ENCODE results near the gene SLC25A46. TPM values are rescaled to one million over a fixed set of nuclear protein-coding genes. Genes with fewer than 3 reads are reported as not detected.

The SLC25A46 gene
- total and polyA plus RNA-seq, 2 donors (not counting 1 experiment from before 2014, with no cell fraction given) = 17.6 to 36.9 TPM

- WGBS (ENCODE audit: insufficient coverage) = no CpG with 5 or more reads among the region's 2 CpGs
- H3K4me1 ChIP-seq (ENCODE audit: control insufficient read depth in 2 of 2, insufficient read depth in 2 of 2, low read length in 2 of 2) = no peaks in the 10 kb centered on the region
- no peaks in the 10 kb centered on the region for H3K27me3 Mint-ChIP-seq
- TF ChIP-seq EZH2 (IDR thresholded peaks at IDR 0.05; ENCODE audit: borderline replicate concordance, insufficient read depth, low read depth, low read length, poor library complexity, severe bottlenecking) (no peak), CTCF (IDR thresholded peaks at IDR 0.05) (no peak)
- ChIA-PET CTCF (no interaction called here), POLR2A (no interaction called here)
- no peaks in the 10 kb centered on the region for H4K20me1 ChIP-seq (ENCODE audit: control insufficient read depth, insufficient read depth, low read length, poor library complexity, severe bottlenecking)
- no peak overlapping the region for H3K9ac ChIP-seq (ENCODE audit: low read length)
- H3K9me3 Mint-ChIP-seq (ENCODE audit: insufficient read depth) = no peaks in the 10 kb centered on the region
- H3K27me3 ChIP-seq (replicated peaks in 1 of 4; ENCODE audit: control extremely low read depth in 1 of 4, control insufficient read depth in 3 of 4, insufficient read depth in 4 of 4, low read length in 3 of 4) = no peaks in the 10 kb centered on the region
- ATAC-seq (ENCODE audit: low read depth) (no peak), DNase-seq (no peak)
- H3K36me3 ChIP-seq (replicated peaks in 1 of 2; ENCODE audit: control extremely low read depth in 1 of 2, control insufficient read depth in 1 of 2, extremely low read depth in 1 of 2, insufficient read depth in 2 of 2, low read length in 1 of 2) = no peaks in the 10 kb centered on the region
- H3K9me3 ChIP-seq (ENCODE audit: control extremely low read depth in 1 of 3, control insufficient read depth in 2 of 3, insufficient read depth in 1 of 3, low read length in 2 of 3) = no peaks in the 10 kb centered on the region
- no peak overlapping the region for H2AFZ ChIP-seq (ENCODE audit: insufficient read depth, low read depth, low read length, poor library complexity, severe bottlenecking)
- H3K27ac Mint-ChIP-seq = no peak overlapping the region
- no peaks in the 10 kb centered on the region for H3K4me1 Mint-ChIP-seq
- intact Hi-C loops (cut with micrococcal nuclease) = no loop called here
- H3K27ac ChIP-seq (ENCODE audit: low read length in 2 of 2) = no peak overlapping the region
- H3K4me2 ChIP-seq (replicated peaks; ENCODE audit: low read depth, low read length, poor library complexity, severe bottlenecking) = no peak overlapping the region
- H3K4me3 ChIP-seq (ENCODE audit: control extremely low read depth in 1 of 5, extremely low read depth in 1 of 5, insufficient read depth in 1 of 5, low read depth in 2 of 5, low read length in 4 of 5) = no peak overlapping the region
- H3K79me2 ChIP-seq (ENCODE audit: control insufficient read depth, insufficient read depth, low read length) = no peaks in the 10 kb centered on the region
- H3K4me3 Mint-ChIP-seq = no peak overlapping the region
Observed at GRCh38 chr5:110703481-110703880, 35.3 kb upstream of the SLC25A46 start.

- peaks cover 8% of the 10 kb centered on the region for H3K27me3 Mint-ChIP-seq
- Histone ChIP-seq H3K27me3 (replicated peaks in 1 of 4; ENCODE audit: control extremely low read depth in 1 of 4, control insufficient read depth in 3 of 4, insufficient read depth in 4 of 4, low read length in 3 of 4) (no peaks in the 10 kb centered on the region), H3K9me3 (ENCODE audit: control extremely low read depth in 1 of 3, control insufficient read depth in 2 of 3, insufficient read depth in 1 of 3, low read length in 2 of 3) (no peaks in the 10 kb centered on the region), H3K4me3 (ENCODE audit: control extremely low read depth in 1 of 5, extremely low read depth in 1 of 5, insufficient read depth in 1 of 5, low read depth in 2 of 5, low read length in 4 of 5) (no peak overlapping the region), H4K20me1 (ENCODE audit: control insufficient read depth, insufficient read depth, low read length, poor library complexity, severe bottlenecking) (no peaks in the 10 kb centered on the region), H3K4me2 (replicated peaks; ENCODE audit: low read depth, low read length, poor library complexity, severe bottlenecking) (no peak overlapping the region), H3K79me2 (ENCODE audit: control insufficient read depth, insufficient read depth, low read length) (no peaks in the 10 kb centered on the region), H3K36me3 (replicated peaks in 1 of 2; ENCODE audit: control extremely low read depth in 1 of 2, control insufficient read depth in 1 of 2, extremely low read depth in 1 of 2, insufficient read depth in 2 of 2, low read length in 1 of 2) (no peaks in the 10 kb centered on the region), H2AFZ (ENCODE audit: insufficient read depth, low read depth, low read length, poor library complexity, severe bottlenecking) (no peak overlapping the region), H3K4me1 (ENCODE audit: control insufficient read depth in 2 of 2, insufficient read depth in 2 of 2, low read length in 2 of 2) (no peaks in the 10 kb centered on the region), H3K9ac (ENCODE audit: low read length) (no peak overlapping the region), H3K27ac (ENCODE audit: low read length in 2 of 2) (no peak overlapping the region)
- CTCF ChIA-PET = no interaction called here
- H3K9me3 Mint-ChIP-seq (ENCODE audit: insufficient read depth) = no peaks in the 10 kb centered on the region
- no peak overlapping the region for H3K27ac Mint-ChIP-seq
- intact Hi-C loops (cut with micrococcal nuclease) = no loop called here
- TF ChIP-seq EZH2 (IDR thresholded peaks at IDR 0.05; ENCODE audit: borderline replicate concordance, insufficient read depth, low read depth, low read length, poor library complexity, severe bottlenecking) = no peak
- no peak for TF ChIP-seq CTCF (IDR thresholded peaks at IDR 0.05)
- H3K4me1 Mint-ChIP-seq = no peaks in the 10 kb centered on the region
- POLR2A ChIA-PET = no interaction called here
- DNase-seq (no peak), ATAC-seq (ENCODE audit: low read depth) (no peak)
- no peak overlapping the region for H3K4me3 Mint-ChIP-seq
Observed at GRCh38 chr5:110705349-110705748, 33.5 kb upstream of the SLC25A46 start.

Measured in B cell (primary cell).